CD4-positive, alpha-beta T cell treated with Interleukin-4 for 4 hours (primary cell): ENCODE measurements around the gene PHF1.

Experiments
- DNase-seq: peaks from one replicate; pipeline ENCODE4 v3.0.0-alpha.2; 2020

The PHF1 gene

GRCh38 chr6:33418690-33419291 lies 8.0 kb downstream of the PHF1 start:
- DNase-seq, result peak; percentile 64

DNA sequence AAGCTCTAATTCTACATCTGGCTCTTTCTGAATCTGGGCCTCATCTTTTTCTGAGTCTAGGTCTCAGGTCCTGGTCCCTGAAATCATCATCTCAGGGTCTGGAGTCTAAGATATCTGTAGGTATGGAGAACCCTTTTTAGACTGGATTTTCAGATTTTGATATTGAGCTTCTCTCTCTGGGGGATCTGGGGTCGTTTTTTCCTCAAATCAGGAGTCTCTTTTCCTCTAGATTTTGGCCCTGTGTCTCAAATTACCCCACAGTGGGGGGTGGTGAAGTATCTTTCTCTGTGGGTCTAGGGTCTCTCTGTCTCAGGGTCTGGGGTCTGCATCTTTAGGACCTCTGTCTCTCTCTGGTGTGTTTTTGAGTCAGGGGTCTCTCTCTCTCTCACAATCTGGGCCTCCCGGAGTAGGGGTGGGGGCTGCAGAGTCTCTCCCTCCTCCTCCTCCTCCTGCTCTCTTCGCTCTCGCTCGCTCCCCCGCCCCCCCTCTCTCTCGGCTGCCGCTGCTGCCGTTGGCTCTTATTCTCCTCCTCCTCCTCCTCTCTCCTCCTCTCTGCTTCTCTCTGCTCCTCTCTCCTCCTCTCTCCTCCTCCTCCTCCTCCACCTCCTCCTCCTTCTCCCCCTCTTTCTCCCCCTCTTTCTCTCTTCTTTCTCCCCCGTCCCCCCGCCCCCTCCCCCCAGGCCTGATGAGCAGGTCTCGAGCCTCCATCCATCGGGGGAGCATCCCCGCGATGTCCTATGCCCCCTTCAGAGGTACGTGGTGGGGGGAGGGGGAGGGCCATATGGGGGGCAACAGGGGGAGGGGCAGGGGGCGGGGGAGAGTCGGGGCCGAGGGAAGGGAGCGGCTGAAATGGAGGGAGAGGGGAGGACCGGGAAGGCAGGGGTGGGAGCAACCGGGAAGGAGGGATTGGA lies 9.0 kb downstream of the PHF1 start, which contains the start of gene SYNGAP1:
Gene SYNGAP1, plus strand, starts transcription at position 486 of the 911 bp plus-strand sequence. Its CDS starts 200 bp downstream, at position 686.
- no peak for DNase-seq

- DNase-seq, result no peak
Measured at GRCh38 chr6:33420491-33421343, 9.9 kb downstream of the PHF1 start.

DNA sequence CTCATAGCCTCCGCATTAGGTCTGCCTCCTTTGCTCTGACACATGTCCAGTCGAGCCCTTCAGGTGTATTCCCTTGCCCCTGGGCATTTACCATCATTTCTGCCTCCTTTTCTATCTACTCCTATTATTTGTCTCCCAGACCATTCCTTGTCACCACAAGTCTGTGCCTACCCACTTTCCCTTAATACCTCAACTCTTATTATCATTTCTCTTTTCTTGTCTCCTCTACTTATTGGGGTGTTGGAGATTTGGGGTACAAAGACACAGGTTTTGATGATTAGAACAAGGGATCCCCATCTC lies 10.5 kb downstream of the PHF1 start:
- DNase-seq, result no peak

- no peak for DNase-seq
Measured at GRCh38 chr6:33423777-33424176, 13.0 kb downstream of the PHF1 start.

GRCh38 chr6:33424855-33425667 lies 14.2 kb downstream of the PHF1 start:
- no peak for DNase-seq

GRCh38 chr6:33425668-33426577 lies 15.1 kb downstream of the PHF1 start:
- peak; percentile 90 for DNase-seq

DNA sequence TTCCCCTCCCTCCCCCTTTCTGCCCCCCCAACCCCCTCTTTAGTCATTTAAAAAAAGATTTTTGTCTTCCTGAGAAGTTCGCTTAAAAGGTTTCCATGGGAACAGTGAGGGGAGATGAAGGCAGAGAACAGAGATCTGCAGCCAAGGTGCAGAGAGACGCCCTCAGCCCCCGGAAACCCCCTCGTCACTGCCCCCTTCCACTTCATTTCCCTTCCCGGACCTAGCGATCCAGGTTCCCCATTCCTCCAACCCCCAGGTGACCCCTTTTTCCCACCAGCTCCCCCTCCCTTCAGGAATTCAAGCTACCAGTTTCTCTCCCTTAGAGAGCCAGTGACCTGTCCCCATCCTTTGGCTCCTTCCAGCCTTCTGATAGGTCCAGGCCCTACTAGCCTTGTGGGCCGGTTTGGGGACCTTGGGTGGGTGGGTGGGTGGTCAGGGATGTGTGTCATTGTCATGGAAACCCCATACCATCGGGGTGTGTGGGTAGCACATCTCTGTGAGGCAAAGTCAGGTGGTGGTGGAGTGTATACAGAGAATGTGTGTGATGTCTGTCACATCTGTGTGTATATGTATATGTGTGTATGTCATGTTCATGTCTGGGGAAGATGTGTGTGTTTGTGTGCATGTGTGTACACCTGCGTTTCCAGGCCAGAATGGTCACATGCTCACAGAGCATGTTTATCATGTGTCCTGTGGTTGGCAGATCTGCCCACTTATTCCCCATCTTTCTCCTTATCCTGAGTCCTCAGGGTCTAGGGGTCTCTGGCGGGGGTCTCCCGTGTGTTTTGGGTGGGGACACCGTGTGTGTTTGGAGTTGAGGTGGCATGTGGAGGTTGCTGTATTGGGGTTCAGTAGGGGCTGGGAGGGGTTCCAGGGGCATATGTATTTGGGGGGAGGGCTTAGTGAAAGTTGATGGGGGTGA lies 16.0 kb downstream of the PHF1 start:
- peak; percentile 80 for DNase-seq

DNA sequence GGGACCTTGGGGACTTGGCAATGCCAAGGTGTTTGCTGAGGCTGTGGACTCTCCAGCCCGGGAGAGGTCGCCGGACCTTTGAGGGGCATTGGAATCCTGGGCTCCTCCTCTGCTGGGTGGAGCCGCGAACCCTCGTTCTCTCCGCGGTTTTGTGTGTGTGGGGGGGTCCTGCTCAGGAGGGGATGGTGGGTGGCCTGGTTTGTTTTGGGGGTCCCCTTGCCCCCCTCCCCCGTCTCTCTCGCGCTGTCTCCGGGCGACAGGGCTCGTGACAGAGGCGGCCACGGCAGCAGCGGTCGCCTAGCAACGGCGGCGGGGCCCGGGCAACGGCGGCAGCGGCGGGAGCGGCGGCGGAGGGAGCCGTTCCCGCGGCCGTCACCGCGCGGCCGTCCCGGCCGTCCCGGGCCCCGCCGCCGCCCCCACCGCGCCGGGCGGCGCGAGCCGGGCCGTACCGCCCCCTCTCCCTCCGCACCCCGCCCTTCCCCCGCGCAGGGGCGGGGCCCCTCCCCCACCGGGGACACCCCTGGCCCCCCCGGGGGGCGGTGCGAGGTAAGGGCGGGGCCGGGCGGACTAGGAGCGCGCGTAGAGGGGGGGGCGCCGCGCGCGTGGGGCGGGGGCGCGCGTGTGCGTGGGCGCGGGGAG lies 16.9 kb downstream of the PHF1 start:
- peak; percentile 67 for DNase-seq

- peak; percentile 29 for DNase-seq
Measured at GRCh38 chr6:33428224-33428965, 17.6 kb downstream of the PHF1 start.

DNA sequence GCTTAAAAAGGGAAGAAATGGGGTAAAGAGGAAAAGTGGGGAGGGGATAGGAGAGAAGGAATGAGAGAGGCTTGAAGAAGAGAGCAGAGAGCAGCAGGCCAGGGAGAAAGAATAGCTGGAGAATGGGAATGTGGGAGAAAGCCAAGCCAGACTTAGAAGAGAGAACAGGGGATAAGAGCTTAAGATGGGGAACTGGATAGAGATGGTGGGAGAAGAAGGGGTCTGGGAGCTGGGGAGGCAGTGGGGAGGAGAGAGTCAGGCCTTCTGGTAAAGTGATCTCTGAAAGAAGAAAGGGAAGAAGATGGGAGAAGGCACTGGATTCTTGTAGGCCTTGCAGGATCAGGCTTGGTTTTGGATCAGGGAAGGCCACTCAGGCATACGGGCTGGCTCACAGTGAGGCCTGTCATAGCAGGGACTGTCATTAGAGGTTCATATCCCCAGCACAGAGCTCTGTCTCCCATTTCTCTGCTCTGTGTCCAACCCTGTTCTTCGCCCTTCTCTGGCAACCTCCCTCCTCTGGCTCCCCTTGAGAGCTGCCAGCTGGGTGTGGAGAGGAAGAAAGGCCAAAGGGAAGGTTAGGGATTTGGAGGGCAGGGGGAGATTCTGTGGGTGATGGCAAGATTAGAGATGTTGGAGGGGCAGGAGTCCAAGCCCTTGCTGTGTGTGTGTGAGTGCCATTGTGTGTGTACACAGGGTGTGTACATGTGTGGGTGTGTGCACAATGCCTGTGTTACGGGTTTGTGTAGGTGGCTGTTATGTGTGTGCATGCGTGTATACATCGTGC lies 18.3 kb downstream of the PHF1 start:
- DNase-seq, result no peak

GRCh38 chr6:33429750-33430052 lies 18.9 kb downstream of the PHF1 start:
- DNase-seq, result peak; percentile 64

DNA sequence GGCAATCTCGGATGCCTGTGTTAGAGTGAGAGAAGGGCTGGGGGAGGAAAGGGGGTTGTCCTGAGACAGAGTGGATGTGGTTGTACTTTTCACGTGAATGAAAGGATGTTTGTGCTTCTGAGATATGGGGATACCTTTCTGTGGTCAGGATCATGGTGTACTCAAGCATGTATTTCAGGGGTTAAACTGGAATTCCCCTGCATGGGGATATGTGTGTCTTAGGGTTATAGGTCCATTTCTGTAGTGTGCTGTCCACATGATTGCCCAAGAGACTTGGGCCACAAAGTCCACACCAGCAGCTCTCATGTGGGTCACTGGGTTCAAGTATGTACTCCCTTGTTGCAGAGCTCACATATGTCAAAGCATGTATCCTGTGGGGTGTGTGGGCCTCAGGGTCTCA lies 19.5 kb downstream of the PHF1 start:
- DNase-seq, result no peak

DNA sequence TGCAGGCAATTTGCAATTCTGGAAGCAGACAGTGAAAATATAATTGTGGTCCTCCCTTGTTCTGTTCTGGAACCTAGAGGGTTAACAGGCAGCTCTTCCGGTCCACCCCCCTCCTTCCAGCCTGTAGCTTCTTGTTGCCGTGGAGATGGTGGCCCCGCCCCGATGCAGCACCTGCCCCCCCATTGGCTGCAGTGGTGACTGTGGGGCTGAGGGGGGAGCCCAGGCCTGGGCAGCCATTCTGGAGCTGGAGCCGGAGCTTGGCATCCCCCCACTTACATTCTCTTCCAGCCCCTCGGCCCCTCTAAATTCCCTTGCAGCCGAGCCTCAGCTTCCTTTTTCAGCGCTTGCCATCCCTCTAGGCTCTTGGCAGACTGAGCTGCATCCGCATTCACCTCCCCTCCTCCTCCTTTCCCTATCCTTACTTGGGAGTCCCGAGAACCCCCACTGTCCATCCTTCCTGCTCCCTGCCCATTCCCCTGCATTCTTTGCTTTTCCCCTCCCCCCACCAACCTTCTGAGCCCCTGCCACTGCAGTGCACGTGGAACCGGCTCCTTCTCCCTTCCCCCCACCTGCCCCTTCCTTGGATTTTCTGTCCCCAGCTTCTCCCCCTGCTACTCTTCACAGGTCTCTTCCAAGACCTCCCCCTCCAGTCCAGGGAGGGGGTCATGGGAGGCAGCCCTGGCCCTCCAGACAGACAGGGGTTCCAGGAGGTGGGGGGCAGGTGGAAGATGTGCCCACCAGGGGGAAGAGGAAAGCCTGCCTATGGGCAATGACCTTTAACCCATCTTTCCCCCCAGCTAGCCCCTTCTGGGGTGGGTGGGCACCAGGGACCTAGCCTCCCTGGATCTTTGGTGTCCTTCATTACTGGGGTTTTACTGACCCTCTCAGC lies 20.4 kb downstream of the PHF1 start:
- peak; percentile 88 for DNase-seq

GRCh38 chr6:33431880-33432541 lies 21.2 kb downstream of the PHF1 start:
- DNase-seq, result no peak

DNA sequence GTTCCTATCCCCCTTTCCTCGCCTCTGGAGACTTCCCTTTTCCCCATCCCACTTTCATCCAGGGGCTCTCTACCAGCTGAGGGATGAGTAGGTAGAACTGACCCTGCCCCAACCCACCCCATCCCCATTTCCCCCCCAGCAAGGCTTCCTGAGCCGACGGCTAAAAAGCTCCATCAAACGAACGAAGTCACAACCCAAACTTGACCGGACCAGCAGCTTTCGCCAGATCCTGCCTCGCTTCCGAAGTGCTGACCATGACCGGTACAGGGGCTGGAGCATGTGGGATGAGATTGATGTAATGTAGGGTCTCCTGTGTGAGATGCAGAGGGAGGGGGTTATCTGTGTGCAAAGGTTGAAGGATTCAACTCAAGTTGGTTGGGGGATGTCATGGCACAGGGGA lies 21.7 kb downstream of the PHF1 start:
- DNase-seq, result no peak
